ENCODE results near the gene EPHB4. TPM values are rescaled to one million over a fixed set of nuclear protein-coding genes. Genes with fewer than 3 reads are reported as not detected.

The EPHB4 gene
- total and polyA plus RNA-seq, 2 of the 4 experiments (the other 2 are of a cell fraction), result 34.5 to 36.4 TPM

GRCh38 chr7:100867776-100868485, 40.6 kb upstream of the EPHB4 start:
- CTCF ChIA-PET, result no interaction called here
- 0 out of 2 replicates have a peak overlapping the region, but pooled peaks have one; percentile 28 for H2BK20ac ChIP-seq (ENCODE audit: low read depth, low read length)
- H4K5ac ChIP-seq (ENCODE audit: low read depth, low read length), result peak overlapping the region; percentile 86
- H3K4ac ChIP-seq (ENCODE audit: low read depth, low read length), result peak overlapping the region; percentile 99
- H3K4me2 ChIP-seq (ENCODE audit: low read depth, low read length), result peak overlapping the region; percentile 97
- H3K9me3 ChIP-seq (ENCODE audit: control insufficient read depth, insufficient read depth, low read length), result no peaks in the 10 kb centered on the region
- in situ Hi-C loops (cut with MboI; ENCODE audit: low sequenced_read_pairs), result loop anchor here (25.0 kb wide), 2 partner anchors 281 to 406 kb away; partner anchors contain the start of genes FBXO24, LRCH4 and SPACDR
- 0% methylated on average over 1 of the region's 27 CpGs; no CpG with 5 or more reads in 1 of the 2 experiments for WGBS, 2 experiments (ENCODE audit: extremely low coverage in 2 of 2, insufficient read length in 1 of 2)
- peak overlapping the region; percentile 88 for H3K18ac ChIP-seq (ENCODE audit: low read depth, low read length)
- peak overlapping the region; percentile 100 for H3K14ac ChIP-seq (replicated peaks; ENCODE audit: low read depth, low read length)
- H3K79me1 ChIP-seq (ENCODE audit: low read depth in 1 of 2, low read length in 2 of 2), result peaks cover 5 to 38% of the 10 kb centered on the region in 2 experiments; a peak in 2 of 4 replicates
- peak overlapping the region; percentile 91 for H4K91ac ChIP-seq (ENCODE audit: insufficient read depth, low read depth, low read length)
- peak overlapping the region; percentile 93 for H3K56ac ChIP-seq (ENCODE audit: extremely low read depth, insufficient read depth, low read length)
- H3K4me3 ChIP-seq (ENCODE audit: insufficient read depth, low read depth, low read length), result peak overlapping the region; percentile 97
- ATAC-seq (ENCODE audit: low read depth) (peak; percentile 11), DNase-seq (no peak)
- peak overlapping the region; percentile 86 for H2AFZ ChIP-seq (replicated peaks; ENCODE audit: low read length, poor library complexity)
- peak overlapping the region; percentile 98 for H3K9ac ChIP-seq (ENCODE audit: low read depth, low read length)
- H3K23ac ChIP-seq (ENCODE audit: low read depth, low read length), result peak overlapping the region; percentile 99
- H2BK5ac ChIP-seq (ENCODE audit: low read depth, low read length, poor library complexity, severe bottlenecking), result peak overlapping the region; percentile 97
- peak overlapping the region; percentile 100 for H2AK9ac ChIP-seq (replicated peaks; ENCODE audit: low read depth, low read length, poor library complexity)
- H3K9me1 ChIP-seq (ENCODE audit: insufficient read depth, low read length), result peaks cover 4% of the 10 kb centered on the region; the same call in 1 of the 2 replicates
- TF ChIP-seq NFE2L2 (IDR thresholded peaks at IDR 0.05; ENCODE audit: low read depth, low read length), result no peak
- TF ChIP-seq CHD1 (IDR thresholded peaks at IDR 0.05; ENCODE audit: low read depth, low read length), result no peak
- no peak for TF ChIP-seq CTCF (conservative IDR thresholded peaks at IDR 0.05; ENCODE audit: low read depth, low read length)
- TF ChIP-seq, protein P1, sequence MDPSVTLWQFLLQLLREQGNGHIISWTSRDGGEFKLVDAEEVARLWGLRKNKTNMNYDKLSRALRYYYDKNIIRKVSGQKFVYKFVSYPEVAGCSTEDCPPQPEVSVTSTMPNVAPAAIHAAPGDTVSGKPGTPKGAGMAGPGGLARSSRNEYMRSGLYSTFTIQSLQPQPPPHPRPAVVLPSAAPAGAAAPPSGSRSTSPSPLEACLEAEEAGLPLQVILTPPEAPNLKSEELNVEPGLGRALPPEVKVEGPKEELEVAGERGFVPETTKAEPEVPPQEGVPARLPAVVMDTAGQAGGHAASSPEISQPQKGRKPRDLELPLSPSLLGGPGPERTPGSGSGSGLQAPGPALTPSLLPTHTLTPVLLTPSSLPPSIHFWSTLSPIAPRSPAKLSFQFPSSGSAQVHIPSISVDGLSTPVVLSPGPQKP (IDR thresholded peaks at IDR 0.05; ENCODE audit: borderline replicate concordance, low read depth, low read length), result no peak
- TF ChIP-seq MXI1 (IDR thresholded peaks at IDR 0.05; ENCODE audit: borderline replicate concordance, low read depth, low read length), result no peak
- no peak for TF ChIP-seq RAD21 (IDR thresholded peaks at IDR 0.05; ENCODE audit: low read length)
- TF ChIP-seq POLR2A (IDR thresholded peaks at IDR 0.05; ENCODE audit: low read depth, low read length), result no peak
- peaks cover 18% of the 10 kb centered on the region for H3K4me1 ChIP-seq (ENCODE audit: control insufficient read depth, insufficient read depth, low read length)
- intact Hi-C loops (cut with micrococcal nuclease), result loop anchor here (2.0 kb wide), 1 partner anchor 31 kb away; no protein-coding TSS in a partner anchor
- peak overlapping the region; percentile 90 to 91 for H4K8ac ChIP-seq (ENCODE audit: low read depth in 2 of 2, low read length in 2 of 2)
- H2AK5ac ChIP-seq (ENCODE audit: low read depth, low read length), result peak overlapping the region; percentile 88
- no TSS peak for BruUV-seq (replicated peaks)
- H2BK120ac ChIP-seq (ENCODE audit: low read depth, low read length), result peak overlapping the region; percentile 79
- H4K20me1 ChIP-seq (ENCODE audit: insufficient read depth, low read length), result 0 out of 2 replicates have a peak, but pooled peaks cover 3% of the 10 kb centered on the region
- peak overlapping the region; percentile 99 for H3K27ac ChIP-seq (ENCODE audit: insufficient read depth, low read length)
- no peaks in the 10 kb centered on the region for H3K27me3 ChIP-seq (ENCODE audit: control insufficient read depth, insufficient read depth, low read length)
- peak overlapping the region; percentile 36; the same call in 1 of the 3 replicates for H2BK15ac ChIP-seq (ENCODE audit: low read depth, low read length)
- dilution Hi-C loops (cut with HindIII; ENCODE audit: low sequenced_read_pairs, unreplicated experiment), result no loop called here
- POLR2A ChIA-PET (ENCODE audit: unreplicated experiment), result no interaction called here
- peaks cover 28% of the 10 kb centered on the region for H3K36me3 ChIP-seq (ENCODE audit: control insufficient read depth, insufficient read depth, low read length)

All from IMR-90 (cell line).